ENCODE data around the gene SFPQ. TPM values are rescaled to one million over a fixed set of nuclear protein-coding genes. Genes with fewer than 3 reads are reported as not detected.

SFPQ gene
- total and polyA plus RNA-seq, 2 donors (not counting 1 experiment from before 2014, with no cell fraction given), result 123 to 138 TPM

GRCh38 chr1:35179908-35180307 is 13.0 kb downstream of the SFPQ start:
- no peak overlapping the region for H2AFZ ChIP-seq (ENCODE audit: low read length)
- DNase-seq (ENCODE audit: low read depth in 2 of 2), result no peak
- H3K27me3 ChIP-seq (ENCODE audit: control insufficient read depth, insufficient read depth, low read length), result no peaks in the 10 kb centered on the region
- H3K27ac ChIP-seq (ENCODE audit: insufficient read depth, low read length), result no peak overlapping the region
- peaks cover 20% of the 10 kb centered on the region for H3K36me3 ChIP-seq (ENCODE audit: control insufficient read depth, insufficient read depth, low read length)
- H4K20me1 ChIP-seq (ENCODE audit: control insufficient read depth, extremely low read depth, insufficient read depth, low read length), result peaks cover 14% of the 10 kb centered on the region
- H3K4me2 ChIP-seq (ENCODE audit: extremely low read depth, insufficient read depth, low read length), result no peak overlapping the region
- no peak overlapping the region for H3K4me3 ChIP-seq (replicated peaks in 1 of 4; ENCODE audit: control extremely low read depth in 1 of 4, insufficient read depth in 1 of 4, low read depth in 3 of 4, low read length in 4 of 4)
- TF ChIP-seq EZH2 (IDR thresholded peaks at IDR 0.05; ENCODE audit: low read length, missing control alignments) (no peak), CTCF (conservative IDR thresholded peaks at IDR 0.05 in 1 of 2, IDR thresholded peaks at IDR 0.05 in 1 of 2; ENCODE audit: low read depth in 1 of 2, low read length in 2 of 2) (no peak)
- no peaks in the 10 kb centered on the region for H3K4me1 ChIP-seq (ENCODE audit: control insufficient read depth, extremely low read depth, insufficient read depth, low read length)
- H3K9ac ChIP-seq (ENCODE audit: insufficient read depth, low read length), result no peak overlapping the region
- H3K9me3 ChIP-seq (ENCODE audit: control insufficient read depth, insufficient read depth, low read depth, low read length), result no peaks in the 10 kb centered on the region
- H3K79me2 ChIP-seq (ENCODE audit: control insufficient read depth, insufficient read depth, low read length), result peaks cover 59% of the 10 kb centered on the region

- Histone ChIP-seq H3K27ac (ENCODE audit: insufficient read depth, low read length) (no peak overlapping the region), H3K79me2 (ENCODE audit: control insufficient read depth, insufficient read depth, low read length) (peaks cover 51% of the 10 kb centered on the region), H4K20me1 (ENCODE audit: control insufficient read depth, extremely low read depth, insufficient read depth, low read length) (peaks cover 14% of the 10 kb centered on the region), H3K4me1 (ENCODE audit: control insufficient read depth, extremely low read depth, insufficient read depth, low read length) (no peaks in the 10 kb centered on the region), H3K9me3 (ENCODE audit: control insufficient read depth, insufficient read depth, low read depth, low read length) (no peaks in the 10 kb centered on the region), H3K27me3 (ENCODE audit: control insufficient read depth, insufficient read depth, low read length) (no peaks in the 10 kb centered on the region), H3K9ac (ENCODE audit: insufficient read depth, low read length) (no peak overlapping the region), H3K4me2 (ENCODE audit: extremely low read depth, insufficient read depth, low read length) (no peak overlapping the region), H3K36me3 (ENCODE audit: control insufficient read depth, insufficient read depth, low read length) (peaks cover 18% of the 10 kb centered on the region), H3K4me3 (replicated peaks in 1 of 4; ENCODE audit: control extremely low read depth in 1 of 4, insufficient read depth in 1 of 4, low read depth in 3 of 4, low read length in 4 of 4) (no peak overlapping the region), H2AFZ (ENCODE audit: low read length) (no peak overlapping the region)
- DNase-seq (ENCODE audit: low read depth in 2 of 2), result no peak
- TF ChIP-seq CTCF (conservative IDR thresholded peaks at IDR 0.05 in 1 of 2, IDR thresholded peaks at IDR 0.05 in 1 of 2; ENCODE audit: low read depth in 1 of 2, low read length in 2 of 2) (no peak), EZH2 (IDR thresholded peaks at IDR 0.05; ENCODE audit: low read length, missing control alignments) (no peak)
Observed at GRCh38 chr1:35178874-35179380, 14.0 kb downstream of the SFPQ start.

GRCh38 chr1:35178295-35178695 is 14.7 kb downstream of the SFPQ start:
- Histone ChIP-seq H2AFZ (ENCODE audit: low read length) (no peak overlapping the region), H3K4me3 (replicated peaks in 1 of 4; ENCODE audit: control extremely low read depth in 1 of 4, insufficient read depth in 1 of 4, low read depth in 3 of 4, low read length in 4 of 4) (no peak overlapping the region), H4K20me1 (ENCODE audit: control insufficient read depth, extremely low read depth, insufficient read depth, low read length) (peaks cover 14% of the 10 kb centered on the region), H3K4me2 (ENCODE audit: extremely low read depth, insufficient read depth, low read length) (no peak overlapping the region), H3K4me1 (ENCODE audit: control insufficient read depth, extremely low read depth, insufficient read depth, low read length) (no peaks in the 10 kb centered on the region), H3K9ac (ENCODE audit: insufficient read depth, low read length) (no peak overlapping the region), H3K36me3 (ENCODE audit: control insufficient read depth, insufficient read depth, low read length) (peaks cover 18% of the 10 kb centered on the region), H3K79me2 (ENCODE audit: control insufficient read depth, insufficient read depth, low read length) (peaks cover 45% of the 10 kb centered on the region), H3K27ac (ENCODE audit: insufficient read depth, low read length) (no peak overlapping the region), H3K27me3 (ENCODE audit: control insufficient read depth, insufficient read depth, low read length) (no peaks in the 10 kb centered on the region), H3K9me3 (ENCODE audit: control insufficient read depth, insufficient read depth, low read depth, low read length) (no peaks in the 10 kb centered on the region)
- TF ChIP-seq CTCF (conservative IDR thresholded peaks at IDR 0.05 in 1 of 2, IDR thresholded peaks at IDR 0.05 in 1 of 2; ENCODE audit: low read depth in 1 of 2, low read length in 2 of 2), result no peak
- no peak for DNase-seq (ENCODE audit: low read depth in 2 of 2)

All from fibroblast of lung (primary cell).